ENCODE measurements around the gene DGKZ. TPM values are rescaled to one million over a fixed set of nuclear protein-coding genes. Genes with fewer than 3 reads are reported as not detected.

DGKZ gene
- total and polyA plus RNA-seq, 5 donors: 75.8 to 108 (median 96.4) TPM

DNA sequence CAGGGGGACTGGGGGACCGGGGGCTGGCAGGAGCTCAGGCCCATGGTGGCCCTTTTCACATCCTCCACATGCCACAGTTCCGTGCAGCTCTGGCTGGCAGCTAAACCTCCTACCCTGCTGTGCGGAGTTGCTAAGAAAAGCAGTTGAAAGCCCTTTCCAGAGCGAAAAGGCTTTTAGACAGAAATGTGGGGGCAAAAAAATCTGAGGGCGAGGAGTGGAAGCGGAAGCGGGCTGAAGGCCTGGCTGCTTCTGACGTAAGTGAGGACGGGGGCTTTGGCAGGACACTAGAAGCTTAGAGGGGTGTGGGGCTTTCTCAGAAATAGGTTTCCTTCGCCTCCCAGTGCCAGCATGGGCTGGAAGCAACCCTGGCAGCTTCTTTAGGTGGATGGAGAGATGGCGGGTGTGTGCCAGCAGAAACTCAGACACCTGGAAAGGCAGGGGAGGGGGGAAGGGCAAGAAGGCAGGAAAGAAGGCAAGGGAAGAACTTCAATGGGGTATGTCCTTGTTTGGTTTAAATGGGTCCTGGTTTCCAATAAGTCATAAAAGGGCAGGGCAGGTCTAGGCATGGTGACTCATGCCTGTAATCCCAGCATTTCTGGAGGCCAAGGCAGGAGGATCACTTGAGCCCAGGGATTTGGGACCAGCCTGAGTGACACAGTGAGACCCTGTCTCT, 11.2 kb upstream of the DGKZ start:
- Histone ChIP-seq H3K9me3 (ENCODE audit: control insufficient read depth, low read length) (no peaks in the 10 kb centered on the region), H3K27ac (ENCODE audit: low read length) (peak overlapping the region; percentile 2), H3K4me3 (ENCODE audit: low read length) (no peak overlapping the region), H3K4me1 (ENCODE audit: control insufficient read depth, insufficient read depth, low read length) (peaks cover 12% of the 10 kb centered on the region), H3K27me3 (ENCODE audit: control insufficient read depth, insufficient read depth) (no peaks in the 10 kb centered on the region)
- DNase-seq (peak in 1 of 3 donors; percentile 42), ATAC-seq (no peak)
- intact Hi-C loops (cut with DNase I): no loop called here
- 79% methylated on average over 11 of the region's 11 CpGs for whole genome bisulfite sequencing

DNA sequence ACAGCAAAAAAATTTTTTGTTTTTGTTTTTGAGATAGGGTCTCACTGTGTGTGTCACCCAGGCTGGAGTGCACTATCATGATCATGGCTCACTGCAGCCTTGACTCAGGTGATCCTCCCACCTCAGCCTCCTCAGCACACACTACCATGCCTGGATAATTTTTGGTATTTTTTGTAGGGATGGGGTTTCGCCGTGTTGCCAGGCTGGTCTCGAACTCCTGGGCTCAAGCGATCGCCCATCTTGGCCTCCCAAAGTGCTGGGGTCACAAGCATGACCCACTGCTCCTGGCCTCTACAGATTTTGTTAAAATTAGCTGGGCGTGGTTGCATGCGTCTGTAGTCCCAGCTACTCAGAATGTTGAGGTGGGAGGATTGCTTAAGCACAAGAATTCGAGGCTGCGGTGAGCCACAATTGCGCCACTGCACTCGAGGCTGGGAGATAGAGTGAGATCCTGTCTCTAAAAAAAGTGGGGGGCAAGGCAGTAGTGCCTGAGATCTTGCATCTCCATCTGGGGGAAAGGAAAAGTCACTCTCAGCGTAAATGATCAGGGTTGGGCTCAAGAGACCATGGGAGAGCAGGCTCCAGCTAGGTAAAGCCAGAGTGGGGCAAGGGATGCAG, 10.6 kb upstream of the DGKZ start:
- Histone ChIP-seq H3K4me3 (ENCODE audit: low read length) (no peak overlapping the region), H3K9me3 (ENCODE audit: control insufficient read depth, low read length) (no peaks in the 10 kb centered on the region), H3K4me1 (ENCODE audit: control insufficient read depth, insufficient read depth, low read length) (peaks cover 13% of the 10 kb centered on the region), H3K27me3 (ENCODE audit: control insufficient read depth, insufficient read depth) (no peaks in the 10 kb centered on the region), H3K27ac (ENCODE audit: low read length) (no peak overlapping the region)
- no peak for ATAC-seq
- 87% methylated on average over 12 of the region's 12 CpGs for whole genome bisulfite sequencing
- intact Hi-C loops (cut with DNase I): no loop called here
- DNase-seq: peak in 1 of 3 donors; percentile 48

DNA sequence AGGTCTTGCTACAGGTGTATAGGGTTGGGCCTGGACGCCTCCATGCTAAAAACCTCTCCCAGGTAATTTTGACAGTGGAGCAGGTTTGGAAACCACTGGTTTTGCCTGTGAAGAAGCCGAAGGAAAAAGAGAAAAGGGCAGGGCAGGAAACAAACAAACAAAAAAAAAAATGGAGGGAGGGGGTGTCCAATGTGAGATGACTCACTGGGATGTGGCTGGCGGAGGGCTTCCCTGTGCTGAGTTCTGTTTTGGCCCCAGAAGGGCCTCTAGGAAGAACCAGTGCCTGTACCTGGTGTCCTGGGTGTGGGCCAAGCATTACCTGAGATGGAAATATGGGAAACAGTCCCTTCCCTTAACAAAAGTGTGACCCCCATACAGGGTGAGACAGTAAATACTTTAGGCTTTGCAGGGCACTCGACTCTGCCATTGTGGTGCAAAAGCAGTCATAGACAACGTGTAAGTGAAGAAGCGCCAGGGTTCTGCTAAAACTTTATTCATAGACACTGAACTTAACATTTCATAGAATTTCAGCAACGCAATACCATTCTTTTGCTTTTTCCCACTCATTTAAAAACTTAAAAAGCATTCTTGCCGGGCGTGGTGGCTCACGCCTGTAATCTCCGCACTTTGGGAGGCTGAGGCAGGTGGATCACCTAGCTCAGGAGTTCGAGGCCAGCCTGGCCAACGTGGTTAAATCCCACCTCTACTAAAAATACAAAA, 9.5 kb upstream of the DGKZ start:
- H3K4me1 ChIP-seq (ENCODE audit: control insufficient read depth, insufficient read depth, low read length): peaks cover 16% of the 10 kb centered on the region
- H3K27me3 ChIP-seq (ENCODE audit: control insufficient read depth, insufficient read depth): no peaks in the 10 kb centered on the region
- no peak overlapping the region for H3K4me3 ChIP-seq (ENCODE audit: low read length)
- ATAC-seq: no peak
- H3K9me3 ChIP-seq (ENCODE audit: control insufficient read depth, low read length): no peaks in the 10 kb centered on the region
- intact Hi-C loops (cut with DNase I): no loop called here
- WGBS: 86% methylated on average over 13 of the region's 13 CpGs
- peak overlapping the region; percentile 31 for H3K27ac ChIP-seq (ENCODE audit: low read length)
- no peak for DNase-seq

DNA sequence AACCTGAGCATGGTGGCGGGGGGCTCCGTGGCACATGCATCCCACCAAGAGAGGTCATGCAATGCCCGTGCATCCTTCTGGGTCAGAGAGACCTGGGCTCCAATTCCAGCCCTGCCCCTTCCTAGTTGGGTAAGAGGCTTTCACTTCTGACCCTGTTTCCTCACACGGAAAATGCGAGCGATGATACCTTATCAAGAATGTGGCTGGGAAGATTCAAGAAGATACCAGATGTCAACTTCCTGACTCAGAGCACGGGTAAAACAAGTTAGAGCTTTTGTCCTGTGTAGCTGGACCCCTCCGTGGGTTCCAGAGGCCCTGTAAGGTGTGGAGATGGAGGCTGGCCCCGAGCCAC, 8.7 kb upstream of the DGKZ start:
- DNase-seq: no peak
- WGBS: 22% methylated on average over 9 of the region's 9 CpGs
- peak; percentile 1 to 12 for ATAC-seq
- Histone ChIP-seq H3K27me3 (ENCODE audit: control insufficient read depth, insufficient read depth) (no peaks in the 10 kb centered on the region), H3K4me3 (ENCODE audit: low read length) (peak overlapping the region; percentile 1), H3K9me3 (ENCODE audit: control insufficient read depth, low read length) (no peaks in the 10 kb centered on the region), H3K4me1 (ENCODE audit: control insufficient read depth, insufficient read depth, low read length) (peaks cover 16% of the 10 kb centered on the region), H3K27ac (ENCODE audit: low read length) (peak overlapping the region; percentile 91)
- intact Hi-C loops (cut with DNase I): no loop called here

DNA sequence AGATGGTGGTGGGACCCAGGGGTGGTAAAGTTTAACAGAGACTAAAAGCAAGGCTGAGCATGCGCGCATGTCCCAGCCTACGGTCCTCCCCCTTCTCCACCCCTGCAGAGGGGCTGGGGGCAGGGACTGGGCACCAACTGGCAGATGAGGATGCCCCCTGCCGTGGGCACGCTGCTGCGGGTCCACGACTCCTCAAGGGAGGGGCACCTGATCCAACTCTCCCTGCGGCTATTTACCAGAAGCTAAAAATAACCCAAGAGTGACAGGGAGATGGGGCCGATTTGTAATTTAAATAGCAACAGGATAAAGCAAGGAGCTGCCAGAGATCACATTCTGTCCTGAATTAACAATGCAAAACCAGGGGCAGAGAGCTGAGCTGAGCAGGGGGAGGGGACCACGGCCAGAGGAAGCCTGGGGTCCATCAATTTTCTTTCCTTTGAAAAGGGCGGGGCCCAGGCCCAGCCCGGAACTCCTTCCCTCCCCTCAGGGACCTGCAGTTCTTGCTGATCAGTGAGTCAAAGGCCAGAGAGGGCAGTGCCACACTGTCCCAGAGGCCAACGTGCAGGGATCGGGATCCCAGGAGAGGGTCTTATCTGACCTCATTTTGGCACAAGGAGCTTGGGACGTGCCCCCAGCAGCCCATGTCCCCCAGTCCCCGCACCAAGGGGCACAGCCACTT, 8.1 kb upstream of the DGKZ start:
- WGBS: 23% methylated on average over 16 of the region's 16 CpGs
- ATAC-seq: peak; percentile 75 to 83
- peaks cover 16% of the 10 kb centered on the region for H3K4me1 ChIP-seq (ENCODE audit: control insufficient read depth, insufficient read depth, low read length)

DNA sequence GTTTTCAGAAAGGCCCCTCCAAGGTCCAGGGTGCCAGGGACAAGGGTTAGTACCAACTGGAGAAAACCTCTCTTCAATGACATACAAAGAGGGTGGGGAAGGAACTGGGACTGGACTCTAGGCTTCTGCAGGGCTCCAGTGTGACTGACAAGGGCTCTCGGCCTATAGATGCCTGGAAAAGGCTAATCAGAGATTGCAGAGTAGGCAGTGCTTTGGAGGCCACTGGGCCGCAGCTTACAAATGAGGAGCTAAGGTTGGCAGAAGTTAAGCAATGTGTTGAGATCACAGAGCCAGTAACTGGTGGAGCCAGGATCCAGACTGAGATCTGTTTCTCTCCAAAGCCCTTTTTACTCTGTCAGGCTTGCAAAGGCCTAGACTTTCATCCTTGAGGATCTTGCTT, 7.4 kb upstream of the DGKZ start:
- peaks cover 16% of the 10 kb centered on the region for H3K4me1 ChIP-seq (ENCODE audit: control insufficient read depth, insufficient read depth, low read length)
- no peaks in the 10 kb centered on the region for H3K27me3 ChIP-seq (ENCODE audit: control insufficient read depth, insufficient read depth)
- no peak overlapping the region for H3K4me3 ChIP-seq (ENCODE audit: low read length)
- DNase-seq: no peak
- 44% methylated on average over 2 of the region's 2 CpGs for WGBS
- intact Hi-C loops (cut with DNase I): no loop called here
- ATAC-seq: peak; percentile 36 to 71
- no peaks in the 10 kb centered on the region for H3K9me3 ChIP-seq (ENCODE audit: control insufficient read depth, low read length)
- H3K27ac ChIP-seq (ENCODE audit: low read length): peak overlapping the region; percentile 83

More for the DNA sequence above, 8.1 kb upstream of the DGKZ start:
- intact Hi-C loops (cut with DNase I): no loop called here
- Histone ChIP-seq H3K9me3 (ENCODE audit: control insufficient read depth, low read length) (no peaks in the 10 kb centered on the region), H3K4me3 (ENCODE audit: low read length) (peak overlapping the region; percentile 1), H3K27me3 (ENCODE audit: control insufficient read depth, insufficient read depth) (no peaks in the 10 kb centered on the region), H3K27ac (ENCODE audit: low read length) (peak overlapping the region; percentile 91)
- peak; percentile 57 to 89 (median 85) for DNase-seq

DNA sequence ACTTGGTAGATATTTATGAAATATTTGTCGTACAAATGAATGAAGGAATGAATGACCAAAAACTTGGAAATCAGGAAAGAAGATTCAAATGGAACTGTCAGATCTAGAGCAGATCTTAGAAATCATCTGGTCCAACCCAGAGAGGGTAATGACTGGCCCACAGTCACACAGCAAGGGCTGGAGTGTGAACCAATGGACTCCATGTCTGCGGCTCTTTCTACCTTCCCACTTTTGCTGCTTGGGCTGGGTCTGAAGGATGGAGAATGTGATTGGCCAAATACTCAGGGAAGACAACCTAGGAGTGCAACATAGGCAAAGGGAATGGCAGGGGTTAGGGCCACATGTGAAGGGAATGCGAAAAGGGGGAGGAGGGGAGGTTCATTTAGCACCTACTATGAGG, 5.8 kb upstream of the DGKZ start:
- no peaks in the 10 kb centered on the region for H3K27me3 ChIP-seq (ENCODE audit: control insufficient read depth, insufficient read depth)
- no peak for ATAC-seq
- H3K27ac ChIP-seq (ENCODE audit: low read length): peak overlapping the region; percentile 87
- no peaks in the 10 kb centered on the region for H3K9me3 ChIP-seq (ENCODE audit: control insufficient read depth, low read length)
- H3K4me1 ChIP-seq (ENCODE audit: control insufficient read depth, insufficient read depth, low read length): peaks cover 16% of the 10 kb centered on the region
- WGBS: 94% methylated on average over 3 of the region's 3 CpGs
- H3K4me3 ChIP-seq (ENCODE audit: low read length): no peak overlapping the region
- no peak for DNase-seq
- intact Hi-C loops (cut with DNase I): no loop called here

DNA sequence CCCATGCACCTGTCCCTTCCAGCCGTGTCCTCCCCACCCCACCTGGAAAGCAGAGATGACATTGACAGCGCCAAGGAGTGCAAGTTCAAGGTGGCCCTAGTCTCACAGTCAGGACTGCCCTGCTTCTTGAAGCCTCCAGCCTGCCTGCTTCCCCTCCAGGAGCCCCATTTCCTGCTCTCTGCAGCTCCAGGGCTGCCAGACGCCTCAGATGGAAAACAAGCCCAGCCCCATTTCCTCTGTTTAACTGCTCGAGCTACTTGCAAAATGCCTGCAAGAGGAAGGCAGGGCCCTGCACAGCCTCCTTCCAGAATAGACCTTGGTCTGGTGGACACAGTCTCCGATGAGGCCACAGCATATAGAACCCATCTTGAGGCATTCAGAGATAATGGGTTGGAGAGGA, 5.0 kb upstream of the DGKZ start:
- DNase-seq: peak in 1 of 3 donors; percentile 72
- WGBS: 27% methylated on average over 5 of the region's 5 CpGs
- Histone ChIP-seq H3K4me1 (ENCODE audit: control insufficient read depth, insufficient read depth, low read length) (peaks cover 19% of the 10 kb centered on the region), H3K4me3 (ENCODE audit: low read length) (no peak overlapping the region), H3K9me3 (ENCODE audit: control insufficient read depth, low read length) (no peaks in the 10 kb centered on the region), H3K27me3 (ENCODE audit: control insufficient read depth, insufficient read depth) (no peaks in the 10 kb centered on the region), H3K27ac (ENCODE audit: low read length) (peak overlapping the region; percentile 87)
- intact Hi-C loops (cut with DNase I): no loop called here
- peak in 1 of 2 donors; percentile 24 for ATAC-seq

DNA sequence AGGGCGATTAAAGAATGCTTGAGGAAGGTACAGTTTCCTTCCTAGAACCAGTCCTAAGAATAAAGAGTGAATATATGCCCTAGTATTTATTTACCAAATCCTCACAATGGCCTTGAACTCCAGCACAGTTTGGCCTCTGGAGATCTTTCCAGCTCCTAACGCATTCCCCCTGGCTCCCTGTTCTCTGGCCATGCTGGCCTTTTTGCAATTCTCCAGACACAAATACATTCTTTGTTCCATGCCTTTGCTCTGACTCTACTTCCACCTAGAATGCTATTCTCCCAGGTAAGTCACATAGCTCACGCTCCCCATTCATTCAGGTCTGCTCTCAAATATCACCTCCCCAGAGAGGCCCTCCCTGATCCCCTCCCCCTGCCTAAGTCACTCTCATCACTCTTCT, 3.7 kb upstream of the DGKZ start:
- H3K4me3 ChIP-seq (ENCODE audit: low read length): no peak overlapping the region
- DNase-seq: no peak
- intact Hi-C loops (cut with DNase I): no loop called here
- no peak overlapping the region for H3K27ac ChIP-seq (ENCODE audit: low read length)
- H3K27me3 ChIP-seq (ENCODE audit: control insufficient read depth, insufficient read depth): no peaks in the 10 kb centered on the region
- WGBS: 72% methylated on average over 3 of the region's 3 CpGs
- ATAC-seq: no peak
- H3K4me1 ChIP-seq (ENCODE audit: control insufficient read depth, insufficient read depth, low read length): peaks cover 21% of the 10 kb centered on the region
- H3K9me3 ChIP-seq (ENCODE audit: control insufficient read depth, low read length): no peaks in the 10 kb centered on the region

DNA sequence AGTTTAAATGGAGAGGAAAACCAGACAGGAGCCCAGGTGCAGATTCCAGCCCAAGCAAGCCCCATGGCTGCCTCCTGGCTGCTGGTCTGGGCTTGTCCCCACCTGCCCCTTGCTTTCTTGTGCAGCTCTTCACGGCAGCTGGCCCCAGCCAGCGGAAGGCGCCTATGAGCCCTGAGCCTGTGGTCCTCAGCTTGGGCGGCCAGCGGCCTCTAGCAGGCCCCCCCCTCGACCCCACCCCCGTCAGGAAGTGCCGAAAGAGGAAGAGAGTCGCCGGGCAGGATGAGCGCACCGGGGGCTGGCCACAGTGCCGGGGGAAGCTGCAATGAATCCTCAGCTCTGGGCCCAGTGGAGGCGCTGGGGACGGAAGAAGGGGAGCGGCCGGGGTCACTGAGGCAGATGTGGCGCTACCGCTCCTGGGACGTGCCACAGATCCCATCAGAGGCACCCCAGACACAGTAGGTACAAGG, 2.1 kb upstream of the DGKZ start:
- WGBS: 39% methylated on average over 20 of the region's 20 CpGs
- ATAC-seq: peak; percentile 23 to 50
- Histone ChIP-seq H3K9me3 (ENCODE audit: control insufficient read depth, low read length) (no peaks in the 10 kb centered on the region), H3K27me3 (ENCODE audit: control insufficient read depth, insufficient read depth) (no peaks in the 10 kb centered on the region), H3K27ac (ENCODE audit: low read length) (peak overlapping the region; percentile 51), H3K4me3 (ENCODE audit: low read length) (peak overlapping the region; percentile 58), H3K4me1 (ENCODE audit: control insufficient read depth, insufficient read depth, low read length) (peaks cover 18% of the 10 kb centered on the region)
- intact Hi-C loops (cut with DNase I): no loop called here
- peak; percentile 57 to 88 (median 86) for DNase-seq
